Tibial nerve (tissue), 4 donors: ENCODE measurements around the gene ATP8B2. TPM values are rescaled to one million over a fixed set of nuclear protein-coding genes. Genes with fewer than 3 reads are reported as not detected.

Experiments used
- DNase-seq, 2 donors: peaks; one replicate each; pipeline ENCODE4 v3.0.0-alpha.2; 2019; ENCODE audit warnings: low spot score in 2 of 2
- H3K27ac ChIP-seq, 4 donors: fragments of 200-600 bp; sonication (generic) in 3 of 4; one replicate each; pipeline ENCODE4 v1.5.1; 2017 to 2019; ENCODE audit warnings: mild to moderate bottlenecking in 1 of 4
- H3K27me3 ChIP-seq, 2 donors: fragments of 200-600 bp; sonication (generic) in 1 of 2; one replicate each; pipeline versions ENCODE4 v1.5.1 to v1.6.0; 2017 to 2019
- H3K36me3 ChIP-seq, 3 donors: fragments of 200-600 bp; sonication (generic); one replicate each; pipeline ENCODE4 v1.5.1; 2018 to 2019
- H3K4me1 ChIP-seq, 4 donors: fragments of 200-600 bp; sonication (generic) in 3 of 4; one replicate each; pipeline ENCODE4 v1.5.1; 2017 to 2019
- H3K4me3 ChIP-seq, 4 donors: fragments of 200-600 bp; sonication (generic) in 3 of 4; one replicate each; pipeline ENCODE4 v1.5.1; 2017 to 2019; ENCODE audit warnings: mild to moderate bottlenecking in 1 of 4, moderate library complexity in 1 of 4
- H3K9me3 ChIP-seq, 4 donors: fragments of 200-600 bp; sonication (generic) in 3 of 4; one replicate each; pipeline ENCODE4 v1.5.1; 2017 to 2019
- CTCF ChIP-seq, 5 experiments: fragments of 200-600 bp in 3 of 5; fragments of 450-650 bp in 2 of 5; sonication (generic) in 3 of 5; IDR thresholded peaks; one replicate each; pipeline ENCODE4 v1.5.1; 2016 to 2019; ENCODE audit warnings: antibody characterized with exemption in 5 of 5, mild to moderate bottlenecking in 3 of 5, moderate library complexity in 2 of 5
- EP300 ChIP-seq, 2 donors: sonication (generic); formaldehyde crosslinking; IDR thresholded peaks; one replicate each; pipeline ENCODE4 v1.6.1; 2017; ENCODE audit warnings: antibody characterized with exemption in 2 of 2, mild to moderate bottlenecking in 1 of 2
- POLR2A ChIP-seq, 2 donors: fragments of 450-650 bp; IDR thresholded peaks; one replicate each; pipeline ENCODE4 v1.6.1; 2017; ENCODE audit warnings: antibody characterized with exemption in 2 of 2, mild to moderate bottlenecking in 2 of 2, moderate library complexity in 2 of 2
- WGBS, 2 donors: methylation state at CpG; one replicate each; pipeline ENCODE4 v1.1.5; 2018; 5-methylcytosine and 5-hydroxymethylcytosine counted together
- total RNA-seq, 4 donors: library from RNA; depleted of rRNA; stranded (reverse); fragments of >200 nt; gene quantifications; one replicate each; pipeline ENCODE4 v1.1.0, GENCODE V29; 2016

Gene ATP8B2
- total RNA-seq, 4 donors from 2014 or later: 136 to 261 (median 156) TPM

GRCh38 chr1:154386643-154387352 is 61.5 kb downstream of the ATP8B2 start:
- no peaks in the 10 kb centered on the region for H3K9me3 ChIP-seq
- no peak for TF ChIP-seq EP300 (IDR thresholded peaks at IDR 0.05)
- no peak for TF ChIP-seq POLR2A (IDR thresholded peaks at IDR 0.05)
- TF ChIP-seq CTCF (IDR thresholded peaks at IDR 0.05): no peak
- H3K4me3 ChIP-seq: no peak overlapping the region
- H3K4me1 ChIP-seq: no peaks in the 10 kb centered on the region
- no peak overlapping the region for H3K27ac ChIP-seq
- no peaks in the 10 kb centered on the region for H3K36me3 ChIP-seq
- no peaks in the 10 kb centered on the region for H3K27me3 ChIP-seq
- WGBS, 2 donors: 72 to 86% methylated on average over 11 of the region's 11 CpGs
- no peak for DNase-seq

- Histone ChIP-seq H3K27me3 (no peaks in the 10 kb centered on the region), H3K4me1 (no peaks in the 10 kb centered on the region), H3K27ac (no peak overlapping the region), H3K36me3 (no peaks in the 10 kb centered on the region), H3K9me3 (no peaks in the 10 kb centered on the region), H3K4me3 (no peak overlapping the region)
- TF ChIP-seq POLR2A (IDR thresholded peaks at IDR 0.05) (no peak), CTCF (IDR thresholded peaks at IDR 0.05) (no peak), EP300 (IDR thresholded peaks at IDR 0.05) (no peak)
- 84 to 85% methylated on average over 9 of the region's 9 CpGs for WGBS, 2 donors
- no peak for DNase-seq
Observed at GRCh38 chr1:154391086-154391770, 65.9 kb downstream of the ATP8B2 start.

GRCh38 chr1:154398141-154398540 is 72.8 kb downstream of the ATP8B2 start:
- TF ChIP-seq CTCF (IDR thresholded peaks at IDR 0.05): no peak
- TF ChIP-seq POLR2A (IDR thresholded peaks at IDR 0.05): no peak
- DNase-seq: no peak
- H3K27ac ChIP-seq: no peak overlapping the region
- WGBS, 2 donors: 79 to 81% methylated on average over 4 of the region's 4 CpGs
- no peaks in the 10 kb centered on the region for H3K36me3 ChIP-seq
- H3K4me3 ChIP-seq: no peak overlapping the region
- H3K9me3 ChIP-seq: no peaks in the 10 kb centered on the region
- no peaks in the 10 kb centered on the region for H3K27me3 ChIP-seq
- H3K4me1 ChIP-seq: no peaks in the 10 kb centered on the region

- Histone ChIP-seq H3K36me3 (no peaks in the 10 kb centered on the region), H3K9me3 (no peaks in the 10 kb centered on the region), H3K27me3 (no peaks in the 10 kb centered on the region), H3K27ac (no peak overlapping the region), H3K4me3 (no peak overlapping the region), H3K4me1 (no peaks in the 10 kb centered on the region)
- no peak for DNase-seq
- WGBS, 2 donors: 92 to 94% methylated on average over 4 of the region's 4 CpGs
- no peak for TF ChIP-seq CTCF (IDR thresholded peaks at IDR 0.05)
- no peak for TF ChIP-seq EP300 (IDR thresholded peaks at IDR 0.05)
- no peak for TF ChIP-seq POLR2A (IDR thresholded peaks at IDR 0.05)
Observed at GRCh38 chr1:154398678-154399077, 73.4 kb downstream of the ATP8B2 start.

GRCh38 chr1:154400381-154400801 is 75.1 kb downstream of the ATP8B2 start:
- H3K27me3 ChIP-seq: no peaks in the 10 kb centered on the region
- no peak overlapping the region for H3K27ac ChIP-seq
- peaks cover 0 to 12% (median 4%) of the 10 kb centered on the region in 4 donors for H3K4me1 ChIP-seq
- no peak overlapping the region for H3K4me3 ChIP-seq
- no peaks in the 10 kb centered on the region for H3K36me3 ChIP-seq
- no peak for TF ChIP-seq POLR2A (IDR thresholded peaks at IDR 0.05)
- TF ChIP-seq CTCF (IDR thresholded peaks at IDR 0.05): no peak
- TF ChIP-seq EP300 (IDR thresholded peaks at IDR 0.05): peak in 1 of 2 donors; percentile 15
- DNase-seq: no peak
- no peaks in the 10 kb centered on the region for H3K9me3 ChIP-seq
- 70 to 79% methylated on average over 4 of the region's 4 CpGs for WGBS, 2 donors
